ENCODE results near the gene ROGDI.
A peak's percentile ranks its signal among the peaks of the same experiment; 100 is the strongest.

Gene ROGDI

DNA sequence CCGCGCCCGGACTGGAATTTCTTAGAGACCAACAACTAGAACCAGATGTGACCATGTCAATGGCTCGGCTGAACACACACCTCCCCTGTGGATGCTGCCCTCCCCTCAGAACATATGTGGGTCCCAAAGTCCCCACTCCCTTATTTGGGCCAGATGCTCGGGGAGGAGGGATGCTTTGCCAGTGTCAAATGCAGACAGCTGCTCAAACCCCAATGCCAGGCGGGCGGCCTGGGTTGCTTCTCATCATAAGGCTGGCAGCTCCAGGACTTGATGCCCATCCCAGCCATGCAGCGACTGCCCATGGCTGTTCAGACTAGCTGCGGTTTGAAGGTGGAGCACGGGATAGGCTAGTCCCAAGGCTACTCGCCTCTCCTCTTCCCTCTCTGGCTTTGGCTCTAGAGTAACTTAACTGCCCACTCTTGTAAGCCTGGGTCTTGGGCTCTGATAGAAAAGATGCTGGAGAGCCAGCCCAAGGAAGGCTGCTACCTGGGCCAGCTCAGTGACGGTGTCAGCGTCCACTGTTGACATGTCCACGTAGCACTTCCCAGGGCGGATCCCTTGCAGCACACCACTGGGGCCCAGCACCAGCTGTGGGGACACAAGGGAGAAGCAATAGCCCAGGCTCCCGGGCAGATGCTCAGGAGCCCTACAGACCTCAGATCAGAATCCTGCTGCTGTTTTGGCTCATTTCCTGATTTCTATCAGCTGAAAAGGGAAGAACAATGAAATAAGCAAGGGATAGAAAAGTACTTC lies 11.0 kb upstream of the ROGDI start:
- no peak for DNase-seq

DNA sequence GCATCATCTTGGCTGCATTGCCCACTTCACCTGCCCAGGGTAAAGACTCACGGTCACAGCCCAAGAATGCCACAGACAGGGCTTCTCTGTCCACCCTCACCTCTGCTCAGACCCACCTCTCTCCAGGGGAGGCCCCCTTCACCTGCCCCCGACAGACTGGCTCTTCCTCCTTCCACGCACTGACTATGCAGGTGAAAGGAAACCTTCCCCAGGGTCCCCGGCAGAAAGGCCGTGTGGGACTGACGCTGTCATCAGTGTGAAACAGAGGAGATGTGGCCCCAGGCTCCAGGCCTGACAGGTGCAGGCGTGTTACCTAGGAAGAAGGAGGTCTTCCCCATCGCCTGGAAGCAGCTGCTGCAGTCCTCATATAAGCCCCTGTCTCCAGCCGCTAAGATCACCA lies 9.3 kb upstream of the ROGDI start:
- no peak for DNase-seq

DNA sequence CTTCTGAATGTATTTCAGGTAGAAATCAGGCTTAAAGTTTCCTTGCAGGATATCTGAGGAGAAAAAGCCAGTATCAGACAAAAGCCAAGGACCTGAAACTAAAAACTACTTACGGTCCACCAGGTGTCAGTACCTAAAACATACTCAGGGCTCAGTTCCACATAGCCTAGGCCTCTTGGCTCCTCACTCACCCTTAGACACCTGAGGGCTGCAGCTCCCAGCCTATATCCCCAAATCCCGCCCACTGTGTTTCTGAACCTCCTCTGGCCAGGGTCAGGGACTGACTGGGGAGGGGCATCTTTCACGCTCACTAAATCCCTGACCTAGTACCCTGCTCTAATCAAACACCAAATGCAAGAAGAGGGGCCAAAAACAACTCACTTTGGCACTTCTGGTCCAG lies 8.8 kb upstream of the ROGDI start:
- no peak for DNase-seq

DNA sequence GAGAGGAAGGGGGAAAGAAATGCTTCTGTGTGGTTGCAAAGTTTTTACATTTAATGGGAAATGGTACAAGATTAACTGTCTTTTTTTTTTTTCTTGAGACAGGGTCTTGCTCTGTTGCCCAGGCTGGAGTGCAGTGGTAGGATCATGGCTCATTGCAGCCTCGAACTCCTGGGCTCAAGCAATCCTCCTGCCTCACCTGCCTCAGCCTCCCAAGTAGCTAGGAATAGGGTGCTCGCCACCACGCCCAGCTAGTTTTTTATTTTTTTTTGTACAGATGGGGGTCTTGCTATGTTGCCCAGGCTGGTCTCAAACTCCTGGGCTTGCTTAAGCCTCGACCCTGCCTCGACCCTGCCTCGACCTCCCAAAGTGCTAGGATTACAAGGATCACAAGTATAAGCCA lies 3.8 kb upstream of the ROGDI start:
- DNase-seq, result no peak

- no peak for DNase-seq
Measured at GRCh38 chr16:4805231-4805630, 2.8 kb upstream of the ROGDI start.

DNA sequence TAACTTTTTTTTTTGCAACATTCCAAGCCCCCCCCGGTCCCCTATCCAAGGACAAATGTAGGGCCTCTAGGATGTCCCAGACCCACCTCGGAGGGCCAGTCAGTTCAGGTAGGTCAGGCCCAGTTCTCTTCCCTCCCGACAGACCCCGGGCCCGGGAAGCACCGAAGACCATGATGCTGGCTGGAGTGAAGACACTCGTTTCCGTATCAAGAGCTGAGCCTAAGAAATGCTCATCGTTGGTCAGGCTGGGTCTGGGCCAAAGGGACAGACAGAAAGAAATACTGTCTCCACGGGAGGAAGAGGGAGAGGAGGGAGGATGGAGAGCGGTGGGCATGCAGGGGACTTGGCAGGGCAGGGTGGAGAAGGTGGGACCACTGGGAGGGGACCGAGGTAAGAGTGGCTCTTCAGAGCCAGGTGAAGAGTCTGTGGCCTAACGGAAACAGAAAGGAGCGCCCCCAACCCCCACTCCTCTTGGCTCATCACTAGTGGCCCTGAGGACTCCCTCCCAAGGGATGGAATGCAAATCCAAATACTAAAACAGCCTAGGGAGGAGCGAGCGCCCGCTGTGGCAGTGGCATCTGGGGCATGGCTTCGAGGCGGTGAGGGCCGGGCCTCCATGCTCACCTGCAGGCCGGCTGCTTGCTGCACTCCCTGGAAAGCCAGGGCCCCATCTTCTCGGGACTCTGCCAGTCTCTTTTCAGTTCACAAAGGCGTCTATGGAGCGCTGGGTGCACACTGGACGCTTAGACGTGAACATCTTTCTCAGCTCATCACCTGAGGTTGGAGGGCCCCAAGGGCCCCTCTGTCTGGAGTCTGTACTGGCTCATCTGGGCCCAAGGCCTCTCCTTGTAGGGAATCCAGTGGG lies 1.7 kb upstream of the ROGDI start:
- DNase-seq, result no peak

- DNase-seq, result no peak
Measured at GRCh38 chr16:4803401-4803844, 990 bp upstream of the ROGDI start.

DNA sequence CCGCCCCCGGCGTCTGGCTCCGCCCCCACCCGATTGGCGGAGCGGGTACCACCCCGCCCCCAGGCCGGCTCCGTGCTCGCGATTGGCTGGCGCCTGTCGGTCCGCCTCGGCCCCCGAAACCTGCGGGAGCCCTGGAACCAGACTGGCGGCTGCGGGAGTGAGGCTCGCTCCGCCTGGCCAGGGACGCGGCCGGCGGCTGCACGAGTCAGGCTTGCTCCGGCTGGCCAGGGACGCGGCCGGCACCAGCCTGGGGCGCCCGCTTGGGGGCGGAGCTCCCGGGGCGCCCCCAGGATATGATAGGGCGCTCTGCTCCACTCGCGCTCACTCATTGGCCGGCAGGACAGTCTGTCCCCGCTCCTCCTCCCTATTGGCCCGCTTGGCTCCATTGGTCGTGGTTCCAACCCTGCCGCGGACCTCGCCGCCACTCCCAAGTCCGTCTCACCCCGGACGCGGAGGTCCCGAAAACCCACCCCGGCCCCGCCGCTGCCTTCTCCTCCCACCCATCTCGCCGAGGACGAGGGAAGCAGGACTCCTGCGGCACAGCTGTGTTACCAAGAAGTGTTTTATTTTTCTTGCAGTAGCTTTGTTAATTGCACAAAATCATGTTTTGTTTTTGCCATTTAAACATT lies 340 bp upstream of the ROGDI start:
- DNase-seq, result peak; percentile 88

- DNase-seq, result no peak
Measured at GRCh38 chr16:4801051-4801961, 1.1 kb downstream of the ROGDI start.

DNA sequence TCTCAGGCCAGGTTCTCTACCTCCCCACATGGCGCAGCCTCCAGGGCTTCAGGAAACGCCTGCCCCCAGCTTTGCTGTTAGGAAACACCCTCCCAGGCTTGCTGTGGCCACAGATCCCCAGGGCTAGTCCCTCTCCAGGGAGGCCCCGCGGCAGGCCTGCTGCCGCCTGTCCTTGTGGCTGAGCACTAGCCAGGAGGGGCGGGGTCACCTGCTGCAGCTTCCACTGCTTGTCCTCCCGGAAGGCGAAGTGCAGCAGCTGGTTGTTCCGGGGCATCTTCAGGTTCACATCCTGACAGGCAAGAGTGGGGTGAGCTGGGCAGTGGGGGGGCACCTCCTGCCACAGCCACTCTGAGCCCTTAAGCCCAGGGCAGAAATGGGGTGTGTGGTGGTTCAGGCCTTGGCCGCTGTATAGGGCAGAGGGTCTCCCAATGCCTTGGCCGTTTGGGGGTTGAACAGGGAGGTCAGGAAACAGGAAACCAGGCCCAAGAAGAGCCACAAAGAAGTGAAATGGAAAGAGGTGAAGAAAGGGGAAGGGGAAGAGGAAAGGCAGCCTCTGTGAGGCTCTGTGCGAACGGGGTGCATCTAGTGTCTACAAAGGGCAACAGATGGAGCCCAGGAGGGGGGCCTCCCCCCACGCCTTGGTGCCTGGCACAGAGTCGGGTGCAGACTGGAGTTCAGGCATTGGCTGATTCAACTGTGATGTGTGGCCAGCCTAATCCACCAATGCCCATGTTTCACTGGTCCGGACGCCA lies 2.0 kb downstream of the ROGDI start:
- DNase-seq, result no peak

- DNase-seq, result no peak
Measured at GRCh38 chr16:4799171-4799855, 3.1 kb downstream of the ROGDI start.

DNA sequence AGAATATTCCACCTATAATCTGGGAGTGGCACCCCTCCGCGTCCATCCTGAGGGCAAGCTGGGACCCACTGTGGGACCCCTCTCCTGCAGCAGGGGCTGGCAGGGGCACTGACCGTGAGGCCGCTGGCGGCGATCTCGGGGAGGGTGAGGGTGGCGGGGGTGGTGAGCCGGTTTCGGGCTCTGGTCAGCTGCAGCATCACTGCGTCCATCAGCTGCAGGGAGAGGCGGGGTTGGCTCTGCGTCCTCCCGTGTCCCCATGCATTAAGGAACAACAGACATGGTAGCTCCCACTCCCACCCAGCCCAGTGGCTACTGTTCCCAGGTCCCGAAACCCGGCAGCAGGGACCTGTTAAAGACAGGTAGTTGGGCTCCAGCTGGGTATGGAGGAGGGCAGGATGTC lies 4.0 kb downstream of the ROGDI start:
- DNase-seq, result no peak

- DNase-seq, result no peak
Measured at GRCh38 chr16:4797805-4798252, 4.6 kb downstream of the ROGDI start.

- DNase-seq, result no peak
Measured at GRCh38 chr16:4796982-4797804, 5.2 kb downstream of the ROGDI start.

DNA sequence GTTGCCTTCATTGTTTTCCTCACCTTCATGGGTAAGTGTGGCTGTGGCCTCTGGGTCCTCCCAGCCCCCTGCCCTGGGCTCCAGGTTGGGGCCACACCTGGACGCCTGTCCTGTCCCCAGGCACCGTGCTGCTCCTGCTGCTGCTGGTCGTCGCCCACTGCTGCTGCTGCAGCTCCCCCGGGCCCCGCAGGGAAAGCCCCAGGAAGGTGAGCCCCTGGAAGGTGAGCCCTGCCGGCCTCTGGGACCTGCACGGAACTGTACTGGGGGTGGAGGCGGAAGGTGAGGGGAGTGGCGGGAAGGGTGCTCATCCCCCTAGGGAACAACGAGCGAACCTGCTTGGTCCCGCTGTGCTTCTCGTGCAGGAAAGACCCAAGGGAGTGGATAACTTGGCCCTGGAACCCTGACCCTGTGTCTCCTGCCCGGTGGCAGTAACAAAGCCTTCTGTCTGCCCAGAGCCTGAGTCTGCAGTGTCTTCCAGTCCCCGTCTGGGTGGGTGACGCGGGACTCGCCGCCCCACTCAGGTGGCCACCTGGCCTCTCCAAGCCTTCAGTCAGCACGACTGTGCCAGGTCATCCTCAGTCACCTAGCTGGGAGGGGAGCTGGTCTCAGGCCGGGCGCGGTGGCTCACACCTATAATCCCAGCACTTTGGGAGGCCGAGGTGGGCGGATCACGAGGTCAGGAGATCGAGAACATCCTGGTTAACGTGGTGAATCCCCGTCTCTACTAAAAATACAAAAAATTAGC lies 6.4 kb downstream of the ROGDI start:
- DNase-seq, result no peak

GRCh38 chr16:4795181-4795827 lies 7.1 kb downstream of the ROGDI start, which contains the start of gene SMIM22:
Gene SMIM22, plus strand, starts transcription at chr16:4795369. Its CDS starts 366 bp downstream, at chr16:4795735.
- no peak for DNase-seq

- DNase-seq, result no peak
Measured at GRCh38 chr16:4792951-4793513, 9.4 kb downstream of the ROGDI start.

GRCh38 chr16:4790871-4791270 lies 11.6 kb downstream of the ROGDI start:
- no peak for DNase-seq

Data from CD4-positive, alpha-beta T cell treated with Interleukin-12 subunit alpha and Interleukin-12 subunit beta, for 1 hour (primary cell).